Neuronal stem cell (in vitro differentiated cells): Measurements from ENCODE around the gene PDE10A.

Experiments
- DNase-seq: peaks from one replicate; pipeline ENCODE4 v3.0.0-alpha.2; 2013; ENCODE audit warnings: low spot score
- H2AFZ ChIP-seq: one replicate; pipeline ENCODE4 v1.6.1; 2013; ENCODE audit warnings: mild to moderate bottlenecking, low read length, inconsistent platforms
- H2AK5ac ChIP-seq: 2 replicates; pipeline ENCODE4 v1.6.1; 2013; ENCODE audit warnings: low read depth, mild to moderate bottlenecking, inconsistent platforms, low read length, moderate library complexity, mixed read lengths
- H2BK120ac ChIP-seq: 2 replicates; pipeline ENCODE4 v1.6.1; 2013; ENCODE audit warnings: low read depth, mild to moderate bottlenecking, inconsistent platforms, low read length, moderate library complexity, mixed read lengths
- H2BK12ac ChIP-seq: one replicate; pipeline ENCODE4 v1.6.1; 2013; ENCODE audit warnings: low read length, inconsistent platforms
- H2BK15ac ChIP-seq: 2 replicates; pipeline ENCODE4 v1.6.1; 2013; ENCODE audit warnings: mild to moderate bottlenecking, low read length, inconsistent platforms, mixed read lengths
- H2BK5ac ChIP-seq: one replicate; pipeline ENCODE4 v1.6.1; 2013; ENCODE audit warnings: inconsistent platforms, mild to moderate bottlenecking, low read length, moderate library complexity
- H3K14ac ChIP-seq: one replicate; pipeline ENCODE4 v1.6.1; 2013; ENCODE audit warnings: low read length, inconsistent platforms
- H3K18ac ChIP-seq: 2 replicates; pipeline ENCODE4 v1.6.1; 2013; ENCODE audit warnings: low read length, inconsistent platforms
- H3K23ac ChIP-seq: 2 replicates; pipeline ENCODE4 v1.6.1; 2013; ENCODE audit warnings: low read depth, mild to moderate bottlenecking, mixed read lengths, low read length, inconsistent platforms; ENCODE audit not compliant: poor library complexity
- H3K27ac ChIP-seq: replicated peaks from 3 replicates; pipeline ENCODE4 v1.5.1; 2013; ENCODE audit warnings: low read length, inconsistent platforms
- H3K27me3 ChIP-seq, 3 experiments: 2 replicates each; pipeline ENCODE4 v1.6.1; 2013; ENCODE audit warnings: low read length in 3 of 3, mild to moderate bottlenecking in 2 of 3, inconsistent platforms in 1 of 3, low read depth in 1 of 3, mixed read lengths in 1 of 3, moderate library complexity in 1 of 3; ENCODE audit not compliant: control insufficient read depth in 3 of 3, insufficient read depth in 3 of 3
- H3K36me3 ChIP-seq, 2 donors: replicated peaks in 1 of 2; 2 replicates each; pipeline ENCODE4 v1.6.1; 2013; ENCODE audit warnings: low read length in 2 of 2; ENCODE audit not compliant: control insufficient read depth in 2 of 2, insufficient read depth in 2 of 2
- H3K4ac ChIP-seq: 2 replicates; pipeline ENCODE4 v1.6.1; 2013; ENCODE audit warnings: inconsistent platforms, mild to moderate bottlenecking, low read length, moderate library complexity
- H3K4me1 ChIP-seq, 2 donors: 1 replicate in 1 of 2; 2 replicates in 1 of 2; pipeline ENCODE4 v1.6.1; 2013; ENCODE audit warnings: low read length in 2 of 2, low read depth in 1 of 2; ENCODE audit not compliant: control insufficient read depth in 2 of 2, insufficient read depth in 1 of 2
- H3K4me2 ChIP-seq: one replicate; pipeline ENCODE4 v1.6.1; 2013; ENCODE audit warnings: mild to moderate bottlenecking, low read length, inconsistent platforms; ENCODE audit not compliant: insufficient read depth, poor library complexity, severe bottlenecking
- H3K4me3 ChIP-seq, 2 donors: 2 replicates each; pipeline ENCODE4 v1.5.1; 2013; ENCODE audit warnings: low read length in 2 of 2, mild to moderate bottlenecking in 2 of 2, inconsistent platforms in 1 of 2, moderate library complexity in 1 of 2
- H3K79me1 ChIP-seq: one replicate; pipeline ENCODE4 v1.6.1; 2013; ENCODE audit warnings: low read depth, mild to moderate bottlenecking, inconsistent platforms, low read length, moderate library complexity
- H3K9ac ChIP-seq: one replicate; pipeline ENCODE4 v1.6.1; 2013; ENCODE audit warnings: mild to moderate bottlenecking, low read depth, low read length, inconsistent platforms; ENCODE audit not compliant: poor library complexity
- H3K9me3 ChIP-seq, 2 donors: replicated peaks in 1 of 2; 2 replicates each; pipeline versions ENCODE3 to v1.6.1; 2013; ENCODE audit warnings: low read length in 2 of 2, mild to moderate bottlenecking in 2 of 2, inconsistent platforms in 1 of 2, low read depth in 1 of 2, mixed read lengths in 1 of 2, moderate library complexity in 1 of 2; ENCODE audit not compliant: control insufficient read depth in 2 of 2, insufficient read depth in 1 of 2
- H4K8ac ChIP-seq: one replicate; pipeline ENCODE4 v1.6.1; 2013; ENCODE audit warnings: low read depth, mild to moderate bottlenecking, inconsistent platforms, low read length, moderate library complexity
- H4K91ac ChIP-seq: one replicate; pipeline ENCODE4 v1.6.1; 2013; ENCODE audit warnings: low read length, low read depth, mild to moderate bottlenecking, inconsistent platforms; ENCODE audit not compliant: poor library complexity
- WGBS, 2 donors: extraction: QIAGEN DNeasy Blood & Tissue Kit; methylation state at CpG; one replicate each; pipeline ENCODE4 v1.1.7; 2013; ENCODE audit warnings: missing lambda C conversion rate in 2 of 2, mixed read lengths in 1 of 2; ENCODE audit not compliant: insufficient read length in 2 of 2, insufficient replicate concordance in 1 of 2; ENCODE audit errors: extremely low coverage in 2 of 2; 5-methylcytosine and 5-hydroxymethylcytosine counted together

PDE10A gene

GRCh38 chr6:165447141-165447540 is 215.9 kb downstream of the PDE10A start:
- H3K4me3 ChIP-seq = no peak overlapping the region
- H3K14ac ChIP-seq = no peak overlapping the region
- H2AFZ ChIP-seq = no peak overlapping the region
- no peak overlapping the region for H4K91ac ChIP-seq
- no peaks in the 10 kb centered on the region for H3K79me1 ChIP-seq
- H3K27me3 ChIP-seq = no peaks in the 10 kb centered on the region
- H3K9ac ChIP-seq = no peak overlapping the region
- H2BK5ac ChIP-seq = no peak overlapping the region
- no peak overlapping the region for H2BK15ac ChIP-seq
- no peak overlapping the region for H3K4ac ChIP-seq
- H2BK120ac ChIP-seq = no peak overlapping the region
- no peak overlapping the region for H3K18ac ChIP-seq
- WGBS, 2 donors = no CpG with 5 or more reads among the region's 10 CpGs
- H3K4me2 ChIP-seq = no peak overlapping the region
- no peak overlapping the region for H3K27ac ChIP-seq
- H4K8ac ChIP-seq = no peak overlapping the region
- H3K4me1 ChIP-seq = peaks cover 0 to 3% of the 10 kb centered on the region in 2 donors
- DNase-seq = no peak
- H3K36me3 ChIP-seq = peaks cover 8 to 33% of the 10 kb centered on the region in 2 donors
- H3K9me3 ChIP-seq = peaks cover 9 to 27% of the 10 kb centered on the region in 2 donors
- H3K23ac ChIP-seq = no peak overlapping the region
- H2AK5ac ChIP-seq = no peak overlapping the region
- no peak overlapping the region for H2BK12ac ChIP-seq

- no peaks in the 10 kb centered on the region for H3K27me3 ChIP-seq
- no peak overlapping the region for H3K9ac ChIP-seq
- H2BK12ac ChIP-seq = no peak overlapping the region
- H2AK5ac ChIP-seq = no peak overlapping the region
- no peak overlapping the region for H3K4me2 ChIP-seq
- H3K79me1 ChIP-seq = no peaks in the 10 kb centered on the region
- no peak overlapping the region for H2BK120ac ChIP-seq
- H3K27ac ChIP-seq = no peak overlapping the region
- H4K91ac ChIP-seq = no peak overlapping the region
- H2BK15ac ChIP-seq = no peak overlapping the region
- H2BK5ac ChIP-seq = no peak overlapping the region
- H2AFZ ChIP-seq = no peak overlapping the region
- H3K9me3 ChIP-seq = peaks cover 9 to 27% of the 10 kb centered on the region in 2 donors
- H3K18ac ChIP-seq = no peak overlapping the region
- H3K36me3 ChIP-seq = peaks cover 8 to 33% of the 10 kb centered on the region in 2 donors
- no peak overlapping the region for H3K14ac ChIP-seq
- no peak overlapping the region for H4K8ac ChIP-seq
- no peak overlapping the region for H3K4me3 ChIP-seq
- H3K23ac ChIP-seq = no peak overlapping the region
- H3K4me1 ChIP-seq = peaks cover 0 to 3% of the 10 kb centered on the region in 2 donors
- no peak for DNase-seq
- H3K4ac ChIP-seq = no peak overlapping the region
Measured at GRCh38 chr6:165446331-165446730, 216.7 kb downstream of the PDE10A start.

GRCh38 chr6:165443462-165443861 is 219.6 kb downstream of the PDE10A start:
- Histone ChIP-seq H3K79me1 (no peaks in the 10 kb centered on the region), H2BK120ac (no peak overlapping the region), H2AK5ac (no peak overlapping the region), H3K4ac (no peak overlapping the region), H3K14ac (no peak overlapping the region), H3K27me3 (no peaks in the 10 kb centered on the region), H4K8ac (no peak overlapping the region), H3K9me3 (peaks cover 9 to 27% of the 10 kb centered on the region in 2 donors), H3K4me1 (peaks cover 0 to 3% of the 10 kb centered on the region in 2 donors), H2BK5ac (no peak overlapping the region), H3K4me2 (no peak overlapping the region), H4K91ac (peak overlapping the region; percentile 25), H3K27ac (no peak overlapping the region), H3K4me3 (no peak overlapping the region), H2AFZ (no peak overlapping the region), H3K9ac (no peak overlapping the region), H2BK15ac (no peak overlapping the region), H3K18ac (no peak overlapping the region), H2BK12ac (no peak overlapping the region), H3K23ac (no peak overlapping the region), H3K36me3 (peaks cover 8 to 25% of the 10 kb centered on the region in 2 donors)
- no CpG with 5 or more reads among the region's 4 CpGs for WGBS, 2 donors
- no peak for DNase-seq

- H3K79me1 ChIP-seq = no peaks in the 10 kb centered on the region
- no peak for DNase-seq
- H3K23ac ChIP-seq = no peak overlapping the region
Measured at GRCh38 chr6:165441181-165441580, 221.9 kb downstream of the PDE10A start.

More at GRCh38 chr6:165441181-165441580, 221.9 kb downstream of the PDE10A start:
- H3K27me3 ChIP-seq = no peaks in the 10 kb centered on the region
- H3K4me1 ChIP-seq = peaks cover 0 to 2% of the 10 kb centered on the region in 2 donors
- H3K36me3 ChIP-seq = peaks cover 8 to 19% of the 10 kb centered on the region in 2 donors
- no peak overlapping the region for H3K18ac ChIP-seq
- H2BK5ac ChIP-seq = no peak overlapping the region
- no peak overlapping the region for H3K14ac ChIP-seq
- H3K4me3 ChIP-seq = no peak overlapping the region
- H3K4me2 ChIP-seq = no peak overlapping the region
- no peak overlapping the region for H4K8ac ChIP-seq
- peaks cover 9 to 27% of the 10 kb centered on the region in 2 donors for H3K9me3 ChIP-seq
- H2AFZ ChIP-seq = no peak overlapping the region
- H4K91ac ChIP-seq = no peak overlapping the region
- H2BK120ac ChIP-seq = no peak overlapping the region
- no CpG with 5 or more reads among the region's 2 CpGs for WGBS, 2 donors
- H2BK12ac ChIP-seq = no peak overlapping the region
- H3K27ac ChIP-seq = no peak overlapping the region
- H2BK15ac ChIP-seq = no peak overlapping the region
- H3K4ac ChIP-seq = no peak overlapping the region
- no peak overlapping the region for H3K9ac ChIP-seq
- H2AK5ac ChIP-seq = no peak overlapping the region
